ENCODE results near the gene ANKS1B.

GRCh38 chr12:99339663-99340062, 645.1 kb downstream of the ANKS1B start:
- TF ChIP-seq CTCF (conservative IDR thresholded peaks at IDR 0.05; ENCODE audit: low read length): no peak
- no peak for TF ChIP-seq EZH2phosphoT487 (IDR thresholded peaks at IDR 0.05; ENCODE audit: borderline replicate concordance)
